Adrenal gland (tissue), 12 donors: ENCODE results near the gene NOP14. TPM values are rescaled to one million over a fixed set of nuclear protein-coding genes. Genes with fewer than 3 reads are reported as not detected.
A peak's percentile ranks its signal among the peaks of the same experiment; 100 is the strongest.

Experiments used
- DNase-seq, 7 donors: peaks; one replicate each; pipeline ENCODE4 v3.0.0-alpha.2; 2019 to 2020
- H3K27ac ChIP-seq, 5 donors: fragments of 200-600 bp; sonication (generic) in 4 of 5; 1 replicate in 3 of 5; 2 replicates in 2 of 5; pipeline versions ENCODE4 v1.5.1 to v1.8.0; 2016 to 2020; ENCODE audit warnings: mild to moderate bottlenecking in 1 of 5
- H3K27me3 ChIP-seq: fragments of 200-600 bp; 2 replicates; pipeline ENCODE4 v1.8.0; 2021
- H3K36me3 ChIP-seq, 2 donors: fragments of 200-600 bp; replicated peaks in 1 of 2; 1 replicate in 1 of 2; 2 replicates in 1 of 2; pipeline versions ENCODE4 v1.5.1 to v1.8.0; 2018 to 2022
- H3K4me1 ChIP-seq, 2 donors: fragments of 200-600 bp; replicated peaks in 1 of 2; 1 replicate in 1 of 2; 2 replicates in 1 of 2; pipeline versions ENCODE4 v1.5.1 to v1.8.0; 2018 to 2021
- H3K4me3 ChIP-seq, 4 donors: fragments of 200-600 bp; sonication (generic) in 3 of 4; one replicate each; pipeline ENCODE4 v1.5.1; 2016 to 2018
- H3K9me3 ChIP-seq, 3 donors: fragments of 200-600 bp; sonication (generic) in 1 of 3; replicated peaks in 1 of 3; 1 replicate in 2 of 3; 2 replicates in 1 of 3; pipeline versions ENCODE4 v1.5.1 to v1.8.0; 2016 to 2021
- CTCF ChIP-seq, 6 experiments: fragments of 450-650 bp in 4 of 6; fragments of 200-600 bp in 2 of 6; sonication (generic) in 1 of 6; IDR thresholded peaks; 1 replicate in 5 of 6; 2 replicates in 1 of 6; pipeline versions ENCODE4 v1.5.1 to v1.8.0; 2016 to 2021; ENCODE audit warnings: antibody characterized with exemption in 6 of 6, mild to moderate bottlenecking in 2 of 6, moderate library complexity in 1 of 6
- POLR2A ChIP-seq, 2 donors: fragments of 450-650 bp; IDR thresholded peaks; one replicate each; pipeline ENCODE4 v1.6.1; 2017; ENCODE audit warnings: antibody characterized with exemption in 2 of 2, mild to moderate bottlenecking in 2 of 2, moderate library complexity in 1 of 2
- WGBS, 4 donors: extraction: QIAGEN DNeasy Blood & Tissue Kit in 2 of 4; methylation state at CpG; one replicate each; pipeline versions ENCODE4 v1.1.5 to v1.1.7; 2013 to 2017; 5-methylcytosine and 5-hydroxymethylcytosine counted together
- intact Hi-C, 2 donors: fragments of 100-400 bp; cut with DNase I; formaldehyde crosslinking; loops; one replicate each; pipeline versions ENCODE4 v1.14.1 to v1.15.0; 2022 to 2023
- polyA plus RNA-seq, 3 donors: library from polyadenylated mRNA; stranded (reverse); fragments of 200-250 nt in 2 of 3; fragments of 350-450 nt in 1 of 3; fragmentation: Illumina TruSeq in 1 of 3; extraction: RNeasy Lipid Tissue Mini Kit (QIAGEN cat#74804) in 1 of 3; gene quantifications; one replicate each; pipeline ENCODE4 v1.2.3, GENCODE V29; 2013 to 2014
- total RNA-seq, 9 donors: library from RNA; depleted of rRNA in 4 of 9; stranded (reverse); fragments of >200 nt in 4 of 9; fragments of 120-200 nt in 1 of 9; fragmentation: NEBNext Ultra II Directional in 1 of 9; extraction: Animal tissue kit (Norgen Biotek cat#: 25700) in 1 of 9; gene quantifications; one replicate each; pipeline versions ENCODE4 v1.1.0 to v1.2.4, GENCODE V29; 2013 to 2023
- donor health status: healthy with polysubstance abuse.
- donor health status: Bipolar disorder and iron deficiency.
- donor health status: DM: yes; HTN: yes; CAD: no.
- donor health status: DM: no; HTN: no; CAD: no.
- donor health status: DM: no; HTN: no; CAD: no.
- donor health status: DM: yes; HTN: yes; CAD: no.

Gene NOP14
- total and polyA plus RNA-seq, 12 donors = 16.4 to 56.5 (median 25.5) TPM

GRCh38 chr4:2965262-2965661 is 2.1 kb upstream of the NOP14 start:
- Histone ChIP-seq H3K36me3 (no peaks in the 10 kb centered on the region), H3K4me1 (peaks cover 12 to 22% of the 10 kb centered on the region in 2 donors), H3K9me3 (no peaks in the 10 kb centered on the region), H3K27me3 (no peaks in the 10 kb centered on the region), H3K4me3 (no peak overlapping the region), H3K27ac (no peak overlapping the region)
- no peak for TF ChIP-seq POLR2A (IDR thresholded peaks at IDR 0.05)
- no peak for TF ChIP-seq CTCF (IDR thresholded peaks at IDR 0.05)
- DNase-seq = no peak
- WGBS, 4 donors = 87 to 91% (median 91%) methylated on average over 16 of the region's 16 CpGs
- intact Hi-C loops = no loop called here

GRCh38 chr4:2964706-2965258 is 1.6 kb upstream of the NOP14 start:
- intact Hi-C loops = no loop called here
- Histone ChIP-seq H3K9me3 (no peaks in the 10 kb centered on the region), H3K4me1 (peaks cover 12 to 22% of the 10 kb centered on the region in 2 donors), H3K36me3 (no peaks in the 10 kb centered on the region), H3K27ac (no peak overlapping the region), H3K4me3 (peak overlapping the region in 1 of 4 donors; percentile 93), H3K27me3 (no peaks in the 10 kb centered on the region)
- DNase-seq = no peak
- WGBS, 4 donors = 45 to 51% (median 50%) methylated on average over 5 of the region's 5 CpGs
- TF ChIP-seq POLR2A (IDR thresholded peaks at IDR 0.05) (no peak), CTCF (IDR thresholded peaks at IDR 0.05) (no peak)

- WGBS, 4 donors = 0 to 6% (median 1%) methylated on average over 3 to 38 of the region's 38 CpGs
- Histone ChIP-seq H3K36me3 (no peaks in the 10 kb centered on the region), H3K9me3 (no peaks in the 10 kb centered on the region), H3K27me3 (no peaks in the 10 kb centered on the region), H3K27ac (peak overlapping the region in 3 of 5 donors; percentile 84 to 89 (median 84)), H3K4me1 (peaks cover 12 to 23% of the 10 kb centered on the region in 2 donors), H3K4me3 (peak overlapping the region; percentile 54 to 93 (median 71))
- intact Hi-C loops = no loop called here
- TF ChIP-seq CTCF (IDR thresholded peaks at IDR 0.05) = no peak
- TF ChIP-seq POLR2A (IDR thresholded peaks at IDR 0.05) = no peak
- peak in 6 of 7 donors; percentile 38 to 79 (median 64) for DNase-seq
These were observed 813 bp upstream of the NOP14 start for GRCh38 chr4:2963966-2964471.

DNA sequence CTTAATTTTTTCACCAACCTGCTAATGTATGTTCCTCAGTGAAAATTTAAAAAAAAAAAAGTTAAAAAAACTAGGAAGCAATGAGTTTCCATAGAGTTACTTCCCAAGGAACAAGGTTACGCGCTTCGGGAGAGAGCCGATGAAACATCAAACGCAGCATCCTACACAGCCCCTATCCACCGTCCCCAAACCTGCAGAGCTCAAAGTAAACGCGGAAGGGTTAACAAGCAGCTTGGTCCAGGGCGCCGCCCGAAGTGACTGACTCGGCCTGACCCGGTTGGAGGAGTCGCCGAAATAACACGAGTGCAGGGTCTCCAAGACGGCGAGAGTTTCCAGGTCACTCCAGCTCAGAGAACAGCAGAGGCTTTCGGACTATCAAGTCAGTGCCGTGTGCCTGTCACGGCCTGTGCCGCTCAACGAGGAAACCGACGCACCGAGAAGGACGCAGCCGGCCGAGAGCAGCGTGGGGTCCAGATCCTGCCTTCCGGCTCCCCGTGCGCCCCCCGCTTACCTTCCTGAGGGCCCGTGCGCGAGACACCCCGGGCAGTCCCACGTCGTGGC is 512 bp downstream of the NOP14 start:
- peak overlapping the region; percentile 83 to 95 (median 89) for H3K27ac ChIP-seq
- no peaks in the 10 kb centered on the region for H3K36me3 ChIP-seq
- peak in 6 of 7 donors; percentile 61 to 82 (median 69) for DNase-seq
- H3K9me3 ChIP-seq = no peaks in the 10 kb centered on the region
- peak overlapping the region; percentile 20 to 93 (median 69) for H3K4me3 ChIP-seq
- intact Hi-C loops = no loop called here
- no peaks in the 10 kb centered on the region for H3K27me3 ChIP-seq
- WGBS, 4 donors = 0 to 1% (median 0%) methylated on average over 24 to 40 of the region's 40 CpGs
- peaks cover 16 to 25% of the 10 kb centered on the region in 2 donors for H3K4me1 ChIP-seq
- TF ChIP-seq POLR2A (IDR thresholded peaks at IDR 0.05) = no peak
- TF ChIP-seq CTCF (IDR thresholded peaks at IDR 0.05) = no peak
